Measurements from ENCODE around the gene LCE1F.

Gene LCE1F, protein sequence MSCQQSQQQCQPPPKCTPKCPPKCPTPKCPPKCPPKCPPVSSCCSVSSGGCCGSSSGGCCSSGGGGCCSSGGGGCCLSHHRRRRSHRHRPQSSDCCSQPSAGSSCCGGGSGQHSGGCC

GRCh38 chr1:152774875-152775274 is at the start of gene LCE1F:
LCE1F (plus strand) TSS chr1:152775140; CDS start chr1:152776372, 1,232 bp downstream.
- DNase-seq (ENCODE audit: extremely low read depth, low read depth): no peak
- TF ChIP-seq CTCF (IDR thresholded peaks at IDR 0.05; ENCODE audit: low read depth, low read length): no peak

- no peak for TF ChIP-seq CTCF (IDR thresholded peaks at IDR 0.05; ENCODE audit: low read depth, low read length)
- DNase-seq (ENCODE audit: extremely low read depth, low read depth): no peak
Observed at GRCh38 chr1:152725261-152725660, 49.7 kb upstream of the LCE1F start.

- DNase-seq (ENCODE audit: extremely low read depth, low read depth): no peak
- TF ChIP-seq CTCF (IDR thresholded peaks at IDR 0.05; ENCODE audit: low read depth, low read length): no peak
Observed at GRCh38 chr1:152728986-152729385, 46.0 kb upstream of the LCE1F start.

- DNase-seq (ENCODE audit: extremely low read depth, low read depth): no peak
- TF ChIP-seq CTCF (IDR thresholded peaks at IDR 0.05; ENCODE audit: low read depth, low read length): no peak; the same call in none of the 2 replicates
Observed at GRCh38 chr1:152735648-152736047, 39.3 kb upstream of the LCE1F start.

DNA sequence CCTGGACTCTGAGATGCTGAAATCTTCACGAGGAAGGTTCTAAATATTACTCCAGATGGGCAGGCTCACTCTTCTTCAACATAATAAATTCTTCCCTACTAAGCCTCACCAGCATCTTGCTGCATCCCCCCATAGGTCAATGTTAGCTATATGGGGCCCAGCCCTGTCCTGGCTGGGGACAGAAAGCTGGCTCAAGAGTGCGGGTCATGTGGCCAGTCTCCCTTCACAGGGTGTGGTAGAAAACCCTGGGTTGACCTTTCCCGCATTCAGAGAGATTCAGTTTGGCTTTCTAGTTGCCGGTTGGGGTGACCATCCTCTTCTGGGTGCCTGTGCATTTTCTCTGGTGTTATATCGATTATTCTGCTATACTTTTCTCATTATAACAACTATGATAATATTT is 36.9 kb upstream of the LCE1F start:
- no peak for DNase-seq (ENCODE audit: extremely low read depth, low read depth)
- TF ChIP-seq CTCF (IDR thresholded peaks at IDR 0.05; ENCODE audit: low read depth, low read length): no peak

GRCh38 chr1:152739841-152740240 is 35.1 kb upstream of the LCE1F start:
- no peak for DNase-seq (ENCODE audit: extremely low read depth, low read depth)
- TF ChIP-seq CTCF (IDR thresholded peaks at IDR 0.05; ENCODE audit: low read depth, low read length): no peak

DNA sequence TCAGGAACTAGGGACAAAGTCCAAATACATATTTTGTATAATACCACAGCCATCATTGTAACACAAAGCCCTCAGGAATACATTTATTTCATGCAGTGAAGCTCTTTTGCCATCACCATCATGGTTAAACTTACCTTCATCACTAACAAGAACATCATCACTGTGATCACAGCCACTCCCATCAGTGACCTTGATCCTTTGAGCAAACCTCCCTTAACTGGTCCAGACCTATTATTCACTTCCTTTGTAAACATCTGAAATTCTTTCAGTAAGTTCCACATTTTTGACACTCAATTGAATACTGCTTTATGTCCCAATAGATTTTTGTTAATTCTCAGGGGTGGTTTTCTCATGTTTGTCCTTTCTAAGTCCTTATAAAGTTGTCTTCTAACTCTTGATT is 33.3 kb upstream of the LCE1F start:
- no peak for TF ChIP-seq CTCF (IDR thresholded peaks at IDR 0.05; ENCODE audit: low read depth, low read length)
- no peak for DNase-seq (ENCODE audit: extremely low read depth, low read depth)
